K562 (cell line): ENCODE results near the gene FERMT3. TPM values are rescaled to one million over a fixed set of nuclear protein-coding genes. Genes with fewer than 3 reads are reported as not detected.

Experiments used
- ATAC-seq: fragments of 200-7000 bp; cut with Tn5 transposase; 3 replicates; pipeline ENCODE4 v1.9.1; 2020; ENCODE audit warnings: moderate library complexity
- BruUV-seq: library from RNA; stranded (reverse); fragments of 400-500 nt; replicated peaks from 2 replicates; lab custom pipeline; 2021; lab: Mats Ljungman, UMichigan
- CTCF ChIA-PET: fragments of 300-600 bp; formaldehyde crosslinking; extraction: SDS; loops from one replicate; lab custom pipeline; 2021; ENCODE audit warnings: low intra/inter-chr PET ratio; lab: Yijun Ruan, JAX
- POLR2A ChIA-PET: fragments of 300-600, 350-650 bp; sonication (Branson Sonifier 250); formaldehyde crosslinking; extraction: SDS; loops from one replicate; lab custom pipeline; 2021; ENCODE audit warnings: antibody characterized with exemption, inconsistent platforms; lab: Yijun Ruan, JAX
- DNase-seq, 4 experiments: peaks; one replicate each; pipeline versions ENCODE4 v3.0.0 to v3.0.0-alpha.2; 2011 to 2018; ENCODE audit warnings: low spot score in 3 of 4, mixed read lengths in 3 of 4; ENCODE audit errors: extremely low read depth in 1 of 4
- FAIRE-seq: peaks from 2 replicates; lab custom pipeline; 2011; peaks lifted over from hg19 to GRCh38; lab: Jason Lieb, UNC
- H2AFZ ChIP-seq: 2 replicates; pipeline ENCODE4 v1.6.0; 2011; ENCODE audit warnings: low read depth, low read length, control low read depth, inconsistent platforms
- H3K27ac ChIP-seq: fragments of 200-600 bp; 3 replicates; pipeline ENCODE4 v1.8.0; 2011; ENCODE audit warnings: low read depth, mild to moderate bottlenecking, control low read depth, inconsistent platforms, low read length, moderate library complexity, mixed read lengths; ENCODE audit errors: extremely low read depth
- H3K27me3 ChIP-seq, 2 experiments: fragments of 300-600 bp in 1 of 2; 2 replicates in 1 of 2; 3 replicates in 1 of 2; pipeline versions ENCODE4 v1.6.0 to v1.8.0; 2011; ENCODE audit warnings: inconsistent platforms in 2 of 2, low read length in 2 of 2, mild to moderate bottlenecking in 1 of 2, mixed read lengths in 1 of 2, moderate library complexity in 1 of 2; ENCODE audit not compliant: control insufficient read depth in 2 of 2, insufficient read depth in 2 of 2
- H3K36me3 ChIP-seq: fragments of 300-600 bp; 3 replicates; pipeline ENCODE4 v1.8.0; 2011; ENCODE audit warnings: mild to moderate bottlenecking, low read length, inconsistent platforms; ENCODE audit not compliant: control insufficient read depth, insufficient read depth
- H3K4me1 ChIP-seq, 2 experiments: fragments of 200-600 bp in 1 of 2; replicated peaks in 1 of 2; 2 replicates in 1 of 2; 3 replicates in 1 of 2; pipeline versions ENCODE4 v1.5.1 to v1.8.0; 2011; ENCODE audit warnings: inconsistent platforms in 2 of 2, low read length in 2 of 2, mild to moderate bottlenecking in 1 of 2, mixed read lengths in 1 of 2, moderate library complexity in 1 of 2; ENCODE audit not compliant: control insufficient read depth in 2 of 2, insufficient read depth in 2 of 2
- H3K4me2 ChIP-seq: 2 replicates; pipeline ENCODE4 v1.6.1; 2011; ENCODE audit warnings: low read length, control low read depth, inconsistent platforms, mixed read lengths; ENCODE audit not compliant: insufficient read depth
- H3K4me3 ChIP-seq: fragments of 200-600 bp; sonication (generic), shearing (Covaris generic); 2 replicates; pipeline ENCODE4 v1.5.1; 2016; ENCODE audit warnings: control low read depth, inconsistent platforms
- H3K79me2 ChIP-seq: fragments of 200-600 bp; 3 replicates; pipeline ENCODE4 v1.8.0; 2011; ENCODE audit warnings: low read length, inconsistent platforms; ENCODE audit not compliant: control insufficient read depth, insufficient read depth
- H3K9ac ChIP-seq, 2 experiments: 2 replicates each; pipeline versions ENCODE4 v1.6.0 to v1.6.1; 2011; ENCODE audit warnings: low read depth in 2 of 2, low read length in 2 of 2, control low read depth in 1 of 2, inconsistent platforms in 1 of 2, mild to moderate bottlenecking in 1 of 2, mixed read lengths in 1 of 2; ENCODE audit not compliant: insufficient read depth in 1 of 2
- H3K9me1 ChIP-seq: one replicate; pipeline ENCODE4 v1.6.0; 2011; ENCODE audit warnings: inconsistent platforms, mild to moderate bottlenecking, low read length, moderate library complexity; ENCODE audit not compliant: control insufficient read depth, insufficient read depth
- H3K9me3 ChIP-seq: replicated peaks from 2 replicates; pipeline ENCODE4 v1.5.1; 2011; ENCODE audit warnings: low read depth, low read length, inconsistent platforms; ENCODE audit not compliant: control insufficient read depth, insufficient read depth
- H4K20me1 ChIP-seq: replicated peaks from 2 replicates; pipeline ENCODE4 v1.6.1; 2011; ENCODE audit warnings: low read length, inconsistent platforms, mixed read lengths; ENCODE audit not compliant: control insufficient read depth, insufficient read depth
- CHD2 ChIP-seq: IDR thresholded peaks from 2 replicates; pipeline ENCODE4 v1.6.1; 2011; ENCODE audit warnings: low read depth, low read length
- MCM7 ChIP-seq, 2 experiments: fragments of 450-650 bp; IDR thresholded peaks; 2 replicates each; pipeline ENCODE4 v1.6.1; 2016 to 2018
- MLX ChIP-seq, 2 experiments: fragments of 450-650 bp in 1 of 2; sonication (generic) in 1 of 2; formaldehyde crosslinking; conservative IDR thresholded peaks; 2 replicates each; pipeline versions ENCODE4 v1.4.0 to v1.8.1; 2020 to 2022; ENCODE audit warnings: mild to moderate bottlenecking in 1 of 2, missing genetic modification reagents in 1 of 2
- POLR2B ChIP-seq: fragments of 450-650 bp; IDR thresholded peaks from 2 replicates; pipeline ENCODE4 v1.6.1; 2018; ENCODE audit warnings: low read depth; ENCODE audit not compliant: partially characterized antibody
- POLR3G ChIP-seq: IDR thresholded peaks from 2 replicates; pipeline ENCODE4 v1.6.1; 2011; ENCODE audit not compliant: insufficient read length, insufficient replicate concordance; ENCODE audit errors: extremely low read depth
- RBFOX2 ChIP-seq: fragments of 200-400 bp; formaldehyde crosslinking; IDR thresholded peaks from 2 replicates; pipeline ENCODE4 v1.6.1; 2017; ENCODE audit warnings: low read depth, mild to moderate bottlenecking, low read length, moderate library complexity
- SREBF2 ChIP-seq: sonication (generic); formaldehyde crosslinking; IDR thresholded peaks from 2 replicates; pipeline ENCODE4 v1.4.0; 2020; ENCODE audit warnings: mild to moderate bottlenecking, missing genetic modification reagents
- ZNF197 ChIP-seq: fragments of 200-800 bp; sonication (Bioruptor generic); IDR thresholded peaks from 2 replicates; pipeline ENCODE4 v1.6.1; 2016; ENCODE audit warnings: low read depth, missing genetic modification characterization, missing compliant biosample characterization
- whole genome bisulfite sequencing: fragments of 100-300 bp; shearing (Covaris generic); methylation state at CpG from one replicate; pipeline ENCODE4 v1.1.6; 2016; ENCODE audit warnings: low coverage, mixed read lengths; ENCODE audit not compliant: insufficient coverage; ENCODE audit errors: missing lambda C conversion rate; 5-methylcytosine and 5-hydroxymethylcytosine counted together
- in situ Hi-C: fragments of 300-500 bp; cut with MboI; formaldehyde crosslinking; loops from 4 replicates; pipeline ENCODE4 v1.15.0; 2018; ENCODE audit warnings: inconsistent platforms, mixed read lengths
- intact Hi-C: fragments of 100-400 bp; cut with micrococcal nuclease; formaldehyde crosslinking; loops from 2 replicates; pipeline ENCODE4 v1.14.2; 2022
- polyA plus RNA-seq, 8 experiments: library from polyadenylated mRNA; depleted of rRNA in 4 of 8; stranded (reverse) in 5 of 8; unstranded in 3 of 8; fragments of >200 nt; fragmentation: Nextera tagmentation in 2 of 8; fragmentation: Illumina TruSeq in 1 of 8; extraction: Ambion mirVana in 2 of 8; extraction: Trizol in 1 of 8; gene quantifications; 2 replicates each; pipeline versions ENCODE4 v1.2.1 to v1.2.3, GENCODE V29; 2011 to 2014; ENCODE audit warnings: inconsistent platforms in 1 of 8, missing spikeins in 1 of 8
- total RNA-seq, 7 experiments: library from RNA; depleted of rRNA in 6 of 7; stranded (reverse); fragments of >200 nt in 6 of 7; fragmentation: Illumina TruSeq in 2 of 7; extraction: Trizol in 2 of 7; gene quantifications; 2 replicates each; pipeline versions ENCODE4 v1.2.1 to v1.2.3, GENCODE V29; 2011 to 2021; ENCODE audit warnings: low replicate concordance in 1 of 7

FERMT3 gene
- total and polyA plus RNA-seq, 9 of the 15 experiments (the other 6 are each of a cell fraction or from before 2014, with no cell fraction given), result 3.2 to 275 (median 79.7) TPM

GRCh38 chr11:64265176-64266160 lies 58.9 kb downstream of the FERMT3 start:
- intact Hi-C loops (no loop called here), in situ Hi-C loops (no loop called here)
- no peak overlapping the region for H3K4me2 ChIP-seq
- no peak overlapping the region for H3K4me3 ChIP-seq
- H3K36me3 ChIP-seq, result peaks cover 71% of the 10 kb centered on the region
- H3K79me2 ChIP-seq, result peaks cover 15% of the 10 kb centered on the region; the same call in 2 of the 3 replicates
- H3K27me3 ChIP-seq, result no peaks in the 10 kb centered on the region
- 93% methylated on average over 22 of the region's 35 CpGs for WGBS
- ChIA-PET CTCF (no interaction called here), POLR2A (interaction anchor here (0.6 to 1.7 kb wide), 5 partner anchors 10 to 59 kb away, joined by 3 to 7 read pairs (median 4); partner anchors contain the start of genes FERMT3 and PPP1R14B)
- H2AFZ ChIP-seq, result no peak overlapping the region
- H4K20me1 ChIP-seq, result no peaks in the 10 kb centered on the region
- 0 out of 2 replicates have a peak, but pooled peaks have one; percentile 23 for TF ChIP-seq RBFOX2
- TF ChIP-seq POLR3G, result no peak
- no peak overlapping the region for H3K9ac ChIP-seq
- peaks cover 15 to 57% of the 10 kb centered on the region in 2 experiments for H3K4me1 ChIP-seq
- no peak overlapping the region for H3K27ac ChIP-seq
- BruUV-seq, result no TSS peak
- DNase-seq (no peak), FAIRE-seq (no peak), ATAC-seq (no peak)
- H3K9me1 ChIP-seq, result peaks cover 3% of the 10 kb centered on the region
- H3K9me3 ChIP-seq, result no peaks in the 10 kb centered on the region

GRCh38 chr11:64266339-64266738 lies 59.8 kb downstream of the FERMT3 start:
- in situ Hi-C loops, result no loop called here
- Histone ChIP-seq H2AFZ (no peak overlapping the region), H3K36me3 (peaks cover 62% of the 10 kb centered on the region), H3K4me2 (no peak overlapping the region), H3K9ac (no peak overlapping the region), H3K27me3 (no peaks in the 10 kb centered on the region), H3K4me1 (peaks cover 15 to 58% of the 10 kb centered on the region in 2 experiments), H3K27ac (no peak overlapping the region), H4K20me1 (no peaks in the 10 kb centered on the region), H3K9me3 (no peaks in the 10 kb centered on the region)
- WGBS, result 86% methylated on average over 11 of the region's 15 CpGs
- CTCF ChIA-PET, result no interaction called here
- no TSS peak for BruUV-seq
- ATAC-seq (no peak), DNase-seq (no peak)
- TF ChIP-seq CHD2, result no peak
- peak; percentile 13; the same call in 1 of the 2 replicates for TF ChIP-seq RBFOX2
- TF ChIP-seq MLX (CRISPR knock-in tag; conservative IDR thresholded peaks at IDR 0.05), result no peak
- TF ChIP-seq POLR2B, result no peak
- TF ChIP-seq MCM7 (IDR thresholded peaks at IDR 0.05), result no peak
- no peak for TF ChIP-seq SREBF2
- TF ChIP-seq ZNF197 (CRISPR knock-in tag), result no peak
- TF ChIP-seq, all 486 proteins: peak for 1
- intact Hi-C loops, result no loop called here
- Histone ChIP-seq H3K9me1 (peaks cover 3% of the 10 kb centered on the region), H3K4me3 (no peak overlapping the region), H3K79me2 (peaks cover 18% of the 10 kb centered on the region; the same call in 2 of the 3 replicates)
- FAIRE-seq, result no peak
- POLR2A ChIA-PET, result interaction anchor here (4.5 kb wide), 1 partner anchor 19 kb away, joined by 58 read pairs; the partner anchor contains the start of gene PPP1R14B
